GM12891 (cell line): ENCODE data around the gene SHB.

ENCODE experiments used
- PAX5 ChIP-seq: IDR thresholded peaks from 2 replicates; pipeline ENCODE4 v1.6.1; 2011; ENCODE audit warnings: low read length, moderate library complexity, mild to moderate bottlenecking; ENCODE audit not compliant: insufficient read depth, severe bottlenecking
- POLR2A ChIP-seq: IDR thresholded peaks from 2 replicates; pipeline ENCODE4 v1.6.1; 2011; ENCODE audit warnings: low read depth, low read length, control low read depth
- POLR2AphosphoS5 ChIP-seq: IDR thresholded peaks from 2 replicates; pipeline ENCODE4 v1.6.1; 2011; ENCODE audit warnings: low read depth, low read length, control low read depth
- POU2F2 ChIP-seq: IDR thresholded peaks from 2 replicates; pipeline ENCODE4 v1.6.1; 2011; ENCODE audit warnings: low read depth, mild to moderate bottlenecking, control low read depth, low read length, moderate library complexity
- SPI1 ChIP-seq: IDR thresholded peaks from 2 replicates; pipeline ENCODE4 v1.6.1; 2011; ENCODE audit warnings: low read depth, low read length, control low read depth
- TAF1 ChIP-seq: IDR thresholded peaks from 2 replicates; pipeline ENCODE4 v1.6.1; 2011; ENCODE audit warnings: low read depth, low read length, control low read depth

- TF ChIP-seq POLR2A (no peak), POLR2AphosphoS5 (no peak), TAF1 (no peak), SPI1 (no peak), PAX5 (no peak), POU2F2 (no peak)
Measured at GRCh38 chr9:37921168-37921510, 147.9 kb downstream of the SHB start.
